ENCODE results near the gene MAPK1. TPM values are rescaled to one million over a fixed set of nuclear protein-coding genes. Genes with fewer than 3 reads are reported as not detected.

MAPK1 gene
- total RNA-seq, 1 experiment from 2014 or later, result 139 TPM

- BruUV-seq (replicated peaks), result no TSS peak
- Histone ChIP-seq H3K27ac (ENCODE audit: low read depth, low read length, poor library complexity, severe bottlenecking) (no peak overlapping the region), H3K9me3 (ENCODE audit: low read depth, low read length, poor library complexity, severe bottlenecking) (no peaks in the 10 kb centered on the region), H3K4me1 (ENCODE audit: insufficient read depth, low read length, poor library complexity, severe bottlenecking) (peaks cover 4% of the 10 kb centered on the region), H3K4me3 (ENCODE audit: low read depth, low read length, poor library complexity, severe bottlenecking) (peak overlapping the region; percentile 50), H3K36me3 (ENCODE audit: insufficient read depth, low read length, poor library complexity, severe bottlenecking) (no peaks in the 10 kb centered on the region), H3K27me3 (replicated peaks; ENCODE audit: insufficient read depth, low read depth, low read length, poor library complexity) (no peaks in the 10 kb centered on the region)
- no peak for DNase-seq (ENCODE audit: low spot score)
- CTCF ChIA-PET, result interaction anchor here (0.9 kb wide), 1 partner anchor 202 kb away, joined by 4 read pairs; no protein-coding TSS in a partner anchor
- intact Hi-C loops (cut with micrococcal nuclease; ENCODE audit: unreplicated experiment), result no loop called here
- POLR2A ChIA-PET (ENCODE audit: low non-redundant PET), result interaction anchor here (0.5 to 0.7 kb wide), 5 partner anchors 13 to 810 kb away, joined by 3 to 9 read pairs (median 4); no protein-coding TSS in a partner anchor
- TF ChIP-seq EZH2 (IDR thresholded peaks at IDR 0.05; ENCODE audit: borderline replicate concordance, low read depth, low read length, poor library complexity, severe bottlenecking), result no peak
- no peak for TF ChIP-seq CTCF (conservative IDR thresholded peaks at IDR 0.05; ENCODE audit: low read depth, low read length)
Observed at GRCh38 chr22:21736084-21736642, 131.3 kb downstream of the MAPK1 start.

GRCh38 chr22:21735200-21736083 lies 132.0 kb downstream of the MAPK1 start, which contains the start of gene YPEL1:
Gene YPEL1, minus strand, starts transcription at chr22:21735794. Its CDS starts 25,050 bp downstream, at chr22:21710744.
- peak within 1 kb of the TSS; percentile 55 for H3K27ac ChIP-seq (ENCODE audit: low read depth, low read length, poor library complexity, severe bottlenecking)
- CTCF ChIA-PET, result interaction anchor here (0.9 kb wide), 1 partner anchor 203 kb away, joined by 4 read pairs; no protein-coding TSS in a partner anchor
- H3K4me1 ChIP-seq (ENCODE audit: insufficient read depth, low read length, poor library complexity, severe bottlenecking), result peaks cover 4% of the 10 kb centered on the region
- no peaks in the 10 kb centered on the region for H3K27me3 ChIP-seq (replicated peaks; ENCODE audit: insufficient read depth, low read depth, low read length, poor library complexity)
- TF ChIP-seq CTCF (conservative IDR thresholded peaks at IDR 0.05; ENCODE audit: low read depth, low read length), result no peak
- TF ChIP-seq EZH2 (IDR thresholded peaks at IDR 0.05; ENCODE audit: borderline replicate concordance, low read depth, low read length, poor library complexity, severe bottlenecking), result no peak
- POLR2A ChIA-PET (ENCODE audit: low non-redundant PET), result interaction anchor here (0.5 to 0.7 kb wide), 5 partner anchors 13 to 811 kb away, joined by 3 to 9 read pairs (median 4); no protein-coding TSS in a partner anchor
- H3K36me3 ChIP-seq (ENCODE audit: insufficient read depth, low read length, poor library complexity, severe bottlenecking), result no peaks in the 10 kb centered on the region
- no TSS peak for BruUV-seq (replicated peaks)
- intact Hi-C loops (cut with micrococcal nuclease; ENCODE audit: unreplicated experiment), result no loop called here
- H3K9me3 ChIP-seq (ENCODE audit: low read depth, low read length, poor library complexity, severe bottlenecking), result no peaks in the 10 kb centered on the region
- H3K4me3 ChIP-seq (ENCODE audit: low read depth, low read length, poor library complexity, severe bottlenecking), result peak within 1 kb of the TSS; percentile 50
- DNase-seq (ENCODE audit: low spot score), result peak; percentile 96

GRCh38 chr22:21734540-21735199 lies 132.8 kb downstream of the MAPK1 start:
- POLR2A ChIA-PET (ENCODE audit: low non-redundant PET), result no interaction called here
- Histone ChIP-seq H3K36me3 (ENCODE audit: insufficient read depth, low read length, poor library complexity, severe bottlenecking) (no peaks in the 10 kb centered on the region), H3K9me3 (ENCODE audit: low read depth, low read length, poor library complexity, severe bottlenecking) (no peaks in the 10 kb centered on the region), H3K4me3 (ENCODE audit: low read depth, low read length, poor library complexity, severe bottlenecking) (peak overlapping the region; percentile 50), H3K27ac (ENCODE audit: low read depth, low read length, poor library complexity, severe bottlenecking) (peak overlapping the region; percentile 55), H3K4me1 (ENCODE audit: insufficient read depth, low read length, poor library complexity, severe bottlenecking) (peaks cover 4% of the 10 kb centered on the region), H3K27me3 (replicated peaks; ENCODE audit: insufficient read depth, low read depth, low read length, poor library complexity) (no peaks in the 10 kb centered on the region)
- TSS peak; percentile 73 for BruUV-seq (replicated peaks)
- no peak for DNase-seq (ENCODE audit: low spot score)
- TF ChIP-seq EZH2 (IDR thresholded peaks at IDR 0.05; ENCODE audit: borderline replicate concordance, low read depth, low read length, poor library complexity, severe bottlenecking), result no peak
- no peak for TF ChIP-seq CTCF (conservative IDR thresholded peaks at IDR 0.05; ENCODE audit: low read depth, low read length)
- CTCF ChIA-PET, result no interaction called here
- intact Hi-C loops (cut with micrococcal nuclease; ENCODE audit: unreplicated experiment), result no loop called here
